GM12872 (cell line): ENCODE data around the gene C14orf93.

Experiments
- TF ChIP-seq, protein P1 (sequence below): IDR thresholded peaks from 3 replicates; pipeline ENCODE4 v1.5.1; 2011; ENCODE audit warnings: low read depth, mild to moderate bottlenecking, low read length, moderate library complexity; ENCODE audit not compliant: insufficient read depth

Gene C14orf93

DNA sequence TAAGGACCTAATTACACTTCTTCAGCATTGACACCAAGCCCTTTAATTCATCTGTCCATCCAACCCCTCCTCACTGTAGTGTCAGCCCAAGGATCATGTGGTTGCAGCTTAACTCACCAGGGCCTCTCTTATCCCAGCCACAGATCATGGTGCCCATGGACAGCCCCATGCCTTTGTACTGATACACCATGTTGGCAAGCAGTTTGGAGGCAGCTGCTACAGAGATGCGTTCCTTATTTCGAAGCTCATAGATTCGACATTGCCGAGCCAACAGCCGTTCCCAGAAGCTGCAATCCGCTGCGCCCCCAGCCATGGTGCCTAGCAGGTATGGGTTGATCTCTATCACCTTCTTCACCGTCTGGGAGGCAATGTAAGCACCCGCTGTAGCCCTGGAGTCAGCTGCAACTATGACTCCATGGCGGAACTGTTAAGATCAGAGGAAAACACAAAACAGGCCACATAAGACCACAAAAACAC, 23.3 kb upstream of the C14orf93 start:
- TF ChIP-seq, protein P1, sequence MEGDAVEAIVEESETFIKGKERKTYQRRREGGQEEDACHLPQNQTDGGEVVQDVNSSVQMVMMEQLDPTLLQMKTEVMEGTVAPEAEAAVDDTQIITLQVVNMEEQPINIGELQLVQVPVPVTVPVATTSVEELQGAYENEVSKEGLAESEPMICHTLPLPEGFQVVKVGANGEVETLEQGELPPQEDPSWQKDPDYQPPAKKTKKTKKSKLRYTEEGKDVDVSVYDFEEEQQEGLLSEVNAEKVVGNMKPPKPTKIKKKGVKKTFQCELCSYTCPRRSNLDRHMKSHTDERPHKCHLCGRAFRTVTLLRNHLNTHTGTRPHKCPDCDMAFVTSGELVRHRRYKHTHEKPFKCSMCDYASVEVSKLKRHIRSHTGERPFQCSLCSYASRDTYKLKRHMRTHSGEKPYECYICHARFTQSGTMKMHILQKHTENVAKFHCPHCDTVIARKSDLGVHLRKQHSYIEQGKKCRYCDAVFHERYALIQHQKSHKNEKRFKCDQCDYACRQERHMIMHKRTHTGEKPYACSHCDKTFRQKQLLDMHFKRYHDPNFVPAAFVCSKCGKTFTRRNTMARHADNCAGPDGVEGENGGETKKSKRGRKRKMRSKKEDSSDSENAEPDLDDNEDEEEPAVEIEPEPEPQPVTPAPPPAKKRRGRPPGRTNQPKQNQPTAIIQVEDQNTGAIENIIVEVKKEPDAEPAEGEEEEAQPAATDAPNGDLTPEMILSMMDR = no peak

DNA sequence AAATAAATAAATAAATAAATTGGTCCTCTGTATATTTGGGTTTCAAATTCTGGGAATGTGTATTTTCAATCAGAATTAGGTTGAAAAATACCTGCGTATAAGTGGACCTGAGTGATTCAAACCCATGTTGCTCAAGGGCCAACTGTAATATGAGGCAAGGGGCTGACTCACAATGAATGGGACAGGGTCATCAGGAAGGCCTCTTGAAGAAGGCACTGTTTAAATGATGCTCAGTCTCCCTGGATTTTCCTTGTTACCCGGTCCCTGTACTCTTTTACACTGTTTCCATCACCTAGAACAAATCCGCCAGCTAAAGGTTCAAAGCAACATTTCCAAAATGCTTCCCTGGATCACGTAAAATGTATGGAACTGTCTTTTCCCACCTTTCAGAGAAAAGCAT, 21.0 kb upstream of the C14orf93 start:
- TF ChIP-seq, protein P1 = no peak

DNA sequence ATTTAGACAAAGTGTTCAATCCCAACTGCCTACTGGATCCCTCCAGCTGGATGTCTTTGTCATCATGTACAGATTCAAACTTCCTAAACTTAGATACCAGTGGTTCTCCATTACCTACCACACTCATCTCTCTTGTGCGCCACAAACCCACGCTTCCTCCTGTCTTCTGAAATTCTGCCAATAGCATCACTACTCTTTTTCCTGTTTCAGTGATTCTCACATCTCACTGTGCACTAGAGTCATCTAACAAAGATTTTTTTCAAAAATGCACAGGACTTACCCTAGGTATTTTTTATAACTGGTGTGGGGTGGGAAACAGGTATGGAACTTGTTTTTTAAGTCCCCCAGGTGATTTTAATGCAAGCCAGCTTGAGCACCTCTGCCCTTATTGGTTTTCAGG, 18.9 kb upstream of the C14orf93 start:
- TF ChIP-seq, protein P1 = no peak

DNA sequence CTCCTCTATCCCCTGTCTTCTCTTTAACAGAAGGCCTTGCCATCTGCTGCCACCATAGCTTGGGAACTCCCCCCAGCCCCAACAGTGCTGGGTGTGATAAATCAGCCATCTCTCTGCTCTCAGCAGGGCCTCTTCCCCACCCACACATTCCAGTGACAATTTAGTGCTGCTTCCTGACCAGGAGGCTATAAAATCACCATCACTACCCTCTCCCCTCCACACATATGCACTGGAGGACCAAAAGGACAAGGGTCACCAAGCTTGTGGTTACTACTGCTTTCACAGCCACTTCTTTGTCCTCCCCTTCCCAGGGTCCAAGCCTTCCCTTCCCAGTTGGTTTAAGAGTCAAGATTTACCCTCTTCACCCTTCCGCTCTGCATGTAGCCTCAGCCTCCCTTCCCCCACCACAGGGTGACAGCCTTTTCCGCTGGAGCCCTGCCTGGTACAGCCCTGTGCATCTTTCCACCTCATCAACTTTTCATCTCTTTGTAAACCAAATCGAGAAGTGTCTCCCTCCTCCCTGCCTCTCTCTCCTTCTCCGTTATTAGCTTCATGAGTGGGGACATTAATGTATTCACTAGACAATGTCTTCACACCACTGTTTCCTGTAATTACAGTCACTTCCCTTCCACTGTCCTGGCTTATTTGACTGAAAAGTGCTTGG, 15.3 kb upstream of the C14orf93 start:
- TF ChIP-seq, protein P1 = no peak

DNA sequence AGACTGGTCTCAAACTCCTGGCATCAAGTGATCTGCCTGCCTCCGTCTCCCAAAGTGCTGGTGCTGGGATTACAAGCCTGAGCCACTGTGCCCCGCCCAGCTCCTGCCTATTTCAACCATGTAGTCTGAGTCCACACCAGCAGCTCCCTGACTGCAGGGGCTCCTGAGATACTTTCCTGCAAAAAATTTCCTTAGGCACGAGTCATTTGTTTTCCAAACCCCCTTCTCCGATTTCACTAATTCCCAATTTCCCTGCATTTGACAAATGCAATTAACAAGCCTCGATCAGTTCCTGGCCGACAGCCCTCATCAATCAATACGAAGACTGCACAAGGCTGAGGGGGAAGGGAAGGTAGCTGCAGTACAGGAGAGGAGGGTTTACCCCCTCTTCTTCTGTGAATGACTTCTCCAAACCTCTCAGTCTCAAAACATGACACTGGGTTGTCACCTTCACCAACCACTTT, 14.7 kb upstream of the C14orf93 start:
- TF ChIP-seq, protein P1 = no peak

DNA sequence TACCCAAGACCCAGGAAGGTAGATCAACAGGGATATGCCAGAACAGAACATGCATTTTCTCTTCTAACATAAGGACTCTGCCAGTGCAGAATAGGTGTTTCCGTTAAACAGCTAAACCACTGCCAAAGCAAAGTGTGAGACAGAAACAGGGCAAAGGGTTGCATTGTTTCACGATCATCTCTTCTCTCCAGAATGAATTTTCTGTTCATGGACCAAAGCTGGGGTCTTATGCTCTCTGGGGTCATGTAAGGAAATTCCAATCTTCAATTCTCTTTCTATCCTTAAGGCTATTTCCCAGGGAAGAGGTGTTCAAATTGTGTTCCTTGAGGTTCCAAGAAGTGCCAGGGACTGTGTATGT, 13.8 kb upstream of the C14orf93 start:
- TF ChIP-seq, protein P1 = no peak

DNA sequence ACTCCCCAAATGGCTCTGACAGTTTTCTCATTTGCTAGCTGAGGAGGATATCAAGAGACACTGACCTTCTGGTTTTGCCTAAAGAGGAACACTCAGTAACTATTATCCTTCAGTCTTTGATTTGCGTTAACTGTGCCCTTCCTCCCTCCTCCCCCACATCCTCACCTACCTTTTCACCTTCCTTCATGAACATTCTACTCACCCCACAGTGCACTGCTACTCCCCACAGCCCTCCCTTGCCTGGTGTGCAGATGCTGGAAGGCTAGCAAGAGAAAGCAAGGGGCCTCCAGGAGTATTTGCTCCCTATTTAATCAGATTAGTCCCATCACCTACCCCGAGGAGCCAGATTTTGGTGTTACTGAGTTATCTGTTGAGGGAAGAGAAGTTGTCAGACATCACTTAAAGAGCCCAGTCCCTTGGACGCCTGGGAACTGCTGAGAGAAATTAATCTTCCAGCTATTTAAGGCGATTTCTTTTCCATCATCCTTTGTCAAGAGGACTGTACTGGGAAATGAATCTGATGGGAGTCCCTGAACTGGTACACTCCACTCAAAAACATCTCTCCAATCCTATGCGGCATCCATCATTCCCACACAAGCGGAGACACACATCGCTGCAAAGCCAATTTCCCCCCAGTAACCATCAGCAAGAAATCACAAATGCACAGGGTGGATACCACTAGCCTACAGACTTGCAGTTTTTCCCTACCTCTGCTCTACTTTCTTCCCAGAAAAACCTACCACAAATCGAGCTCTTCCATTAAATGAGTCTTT, 13.3 kb upstream of the C14orf93 start:
- TF ChIP-seq, protein P1 = no peak
